HG03521 (cell line): ENCODE measurements around the gene C4orf51.
"Not testable (repeated sequence)": the region's sequence is repeated elsewhere in the genome, so short reads cannot be mapped to it uniquely, and the experiment has no call there.

Source experiments
- ATAC-seq: cut with Tn5 transposase; IDR thresholded peaks from one replicate; pipeline ENCODE4 v1.9.1; 2021; ENCODE audit warnings: mild to moderate bottlenecking, moderate library complexity; ENCODE audit not compliant: unreplicated experiment

The C4orf51 gene

DNA sequence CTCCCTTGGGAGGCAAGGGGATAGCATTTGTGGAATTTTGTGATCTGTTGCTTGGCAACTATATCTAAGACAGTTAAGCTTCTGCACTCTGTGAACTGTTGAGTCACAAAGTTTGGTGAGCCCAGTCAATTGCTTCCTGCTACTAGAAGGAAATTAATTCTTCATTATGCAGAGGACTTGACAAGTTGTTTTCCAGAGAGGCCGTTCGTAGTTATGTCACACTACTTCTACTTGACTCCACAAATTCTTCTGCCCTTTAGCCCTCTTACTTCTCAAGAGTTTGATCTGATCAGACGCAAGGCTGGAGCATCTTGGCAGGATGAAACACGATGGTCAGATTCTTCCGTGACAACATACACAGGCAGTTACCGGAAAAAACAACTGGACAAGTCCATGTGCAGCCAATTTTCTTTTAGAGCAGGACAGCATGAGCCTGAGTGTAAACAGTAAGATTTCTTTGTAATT lies at the start of gene C4orf51:
C4orf51 (plus strand) TSS at position 156 of the 465 bp plus-strand sequence; CDS start at position 214, 58 bp downstream.
- no peak for ATAC-seq

DNA sequence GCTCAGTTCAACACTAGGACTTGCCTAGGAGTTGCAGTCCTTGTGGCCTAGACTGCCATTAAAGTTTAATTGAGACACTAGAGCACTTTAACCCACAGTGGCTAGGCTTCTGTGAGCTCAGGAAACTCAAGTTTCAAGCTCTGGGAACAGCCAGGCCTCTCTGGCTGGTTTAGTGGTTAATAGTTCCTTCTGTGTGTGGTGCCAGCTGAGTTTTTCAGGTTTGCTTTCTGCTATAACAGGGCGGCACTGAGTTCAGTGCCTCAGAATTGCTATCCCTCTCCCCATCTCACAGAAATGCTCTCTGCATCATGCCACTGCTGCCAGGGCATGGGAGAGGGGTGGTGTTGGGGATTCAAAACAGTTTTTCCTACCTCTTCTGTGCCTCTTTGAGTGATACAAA lies 44.8 kb upstream of the C4orf51 start:
- no peak for ATAC-seq

DNA sequence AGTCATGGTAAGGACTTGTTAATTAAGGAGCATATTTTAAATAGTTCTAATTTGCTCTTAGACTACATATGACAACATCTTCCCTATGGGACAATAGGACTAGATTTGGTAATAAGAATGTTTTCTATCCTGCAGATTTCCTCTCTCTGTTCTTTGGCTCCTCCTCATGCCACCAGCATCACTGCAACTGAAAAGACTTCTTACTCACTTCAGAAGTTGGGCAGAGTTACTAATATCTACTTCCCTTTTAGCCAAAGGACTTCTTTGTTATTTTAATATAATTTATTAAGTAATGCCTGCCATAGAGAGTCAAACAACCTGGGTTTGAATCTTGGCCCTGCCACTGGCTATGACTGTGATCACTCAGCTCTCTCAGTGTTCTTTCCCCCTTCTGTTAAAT lies 44.3 kb upstream of the C4orf51 start:
- no peak for ATAC-seq

DNA sequence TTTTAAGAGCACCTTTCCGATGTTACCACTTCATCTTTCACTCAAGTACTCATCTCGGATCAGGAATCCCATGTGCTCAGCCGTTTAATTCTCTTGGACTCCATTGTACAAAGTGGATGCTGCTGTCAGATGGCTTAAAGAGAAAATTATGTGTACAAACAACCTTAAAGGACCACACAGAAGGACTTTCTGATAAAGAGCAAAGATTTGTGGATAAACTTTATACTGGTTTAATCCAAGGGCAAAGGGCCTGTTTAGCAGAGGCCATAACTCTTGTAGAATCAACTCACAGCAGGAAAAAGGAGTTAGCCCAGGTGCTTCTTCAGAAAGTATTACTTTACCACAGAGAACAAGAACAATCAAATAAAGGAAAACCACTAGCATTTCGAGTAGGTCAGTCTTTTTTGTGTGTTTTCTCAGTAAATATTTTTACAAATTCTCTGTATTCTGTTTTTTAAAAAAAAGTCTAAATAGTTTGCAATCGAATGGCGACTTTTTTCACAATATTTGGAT lies 40.7 kb upstream of the C4orf51 start:
- ATAC-seq, result no peak

DNA sequence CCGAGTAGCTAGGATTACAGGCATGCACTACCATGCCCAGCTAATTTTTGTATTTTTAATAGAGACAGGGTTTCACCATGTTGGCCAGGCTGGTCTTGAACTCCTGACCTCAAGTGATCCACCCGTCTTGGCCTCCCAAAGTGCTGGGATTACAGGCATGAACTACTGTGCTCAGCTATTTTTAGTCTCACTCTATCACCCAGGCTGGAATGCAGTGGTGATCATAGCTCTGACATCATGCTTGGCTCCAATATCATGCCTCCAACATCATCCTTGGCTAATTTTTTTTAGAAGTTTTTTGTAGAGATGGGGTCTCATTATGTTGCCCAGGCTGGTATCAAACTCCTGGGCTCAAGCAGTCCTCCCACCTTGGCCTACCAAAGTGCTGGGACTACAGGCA lies 39.7 kb upstream of the C4orf51 start:
- ATAC-seq, result not testable (repeated sequence)

DNA sequence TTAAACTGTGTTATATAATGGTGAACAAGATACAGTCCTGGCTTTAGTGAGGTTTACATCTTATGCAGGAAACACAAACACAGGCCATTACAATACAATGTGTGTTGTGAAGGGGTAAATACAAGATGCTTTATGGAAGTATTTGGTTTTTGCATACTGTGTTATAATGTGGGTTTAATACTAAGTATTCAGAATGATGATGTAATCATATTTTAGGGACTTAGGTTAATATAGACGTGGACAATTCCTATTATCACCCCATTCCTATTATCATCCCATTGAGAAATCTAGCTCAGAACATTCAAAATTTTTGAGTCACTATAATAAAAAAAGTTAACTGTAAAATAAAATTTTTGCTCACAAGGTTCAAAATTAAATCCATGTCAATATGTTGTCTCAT lies 36.7 kb upstream of the C4orf51 start:
- no peak for ATAC-seq

DNA sequence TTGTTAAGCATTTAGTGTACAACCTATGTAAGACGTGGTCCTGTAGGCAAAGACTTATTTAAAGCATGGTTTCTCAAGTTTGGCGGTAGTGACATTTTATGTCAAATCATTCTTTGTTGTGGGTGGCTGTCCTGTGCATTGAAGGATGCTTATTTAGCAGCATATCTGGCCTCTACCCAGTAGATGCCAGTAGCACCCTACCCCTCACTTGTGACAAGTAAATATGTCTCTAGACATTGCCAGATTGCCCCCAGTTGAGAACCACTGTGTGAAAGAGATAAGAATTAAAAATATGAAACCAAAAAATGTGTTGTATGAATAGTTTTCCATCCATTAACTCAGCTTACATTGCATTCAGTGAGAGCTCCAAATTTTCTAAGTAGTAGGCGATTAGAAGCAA lies 35.2 kb upstream of the C4orf51 start:
- no peak for ATAC-seq

DNA sequence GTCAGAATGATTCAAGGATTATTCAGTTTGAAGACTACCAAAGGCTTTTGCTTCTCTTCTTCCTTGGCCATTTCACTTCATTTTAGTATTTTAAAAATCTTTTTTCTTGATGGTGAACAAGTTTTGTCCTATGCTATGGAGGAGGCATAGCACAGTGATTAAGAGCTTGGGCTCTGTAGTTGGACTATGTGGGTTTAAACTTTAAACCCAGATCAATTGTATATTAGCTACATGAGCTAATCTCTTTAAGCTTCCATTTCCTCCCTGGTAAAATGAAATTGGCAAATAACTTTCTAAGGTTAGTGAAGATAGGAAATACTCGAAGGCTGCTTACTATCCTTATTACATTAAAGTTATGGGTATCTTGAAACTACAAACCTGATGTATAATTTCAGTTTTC lies 23.8 kb upstream of the C4orf51 start:
- no peak for ATAC-seq

DNA sequence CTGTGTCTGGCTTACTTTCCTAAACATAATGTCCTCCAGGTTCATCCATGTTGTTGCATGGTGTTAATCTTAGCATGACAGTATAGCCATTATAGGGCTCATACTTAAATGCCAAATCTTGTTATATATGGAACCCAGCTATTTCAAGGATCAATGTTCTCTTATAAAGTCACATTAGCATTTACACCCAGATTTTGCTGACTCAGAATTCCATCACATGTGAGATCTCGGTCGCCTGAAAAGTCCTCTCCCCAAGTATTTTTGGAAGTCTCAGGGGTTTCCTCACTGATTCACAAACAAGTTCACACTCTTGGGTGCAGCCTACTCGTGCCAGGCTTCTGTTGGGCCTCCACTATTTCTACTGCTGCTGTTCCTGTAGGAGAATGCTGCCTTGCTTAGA lies 19.9 kb upstream of the C4orf51 start:
- ATAC-seq, result no peak

DNA sequence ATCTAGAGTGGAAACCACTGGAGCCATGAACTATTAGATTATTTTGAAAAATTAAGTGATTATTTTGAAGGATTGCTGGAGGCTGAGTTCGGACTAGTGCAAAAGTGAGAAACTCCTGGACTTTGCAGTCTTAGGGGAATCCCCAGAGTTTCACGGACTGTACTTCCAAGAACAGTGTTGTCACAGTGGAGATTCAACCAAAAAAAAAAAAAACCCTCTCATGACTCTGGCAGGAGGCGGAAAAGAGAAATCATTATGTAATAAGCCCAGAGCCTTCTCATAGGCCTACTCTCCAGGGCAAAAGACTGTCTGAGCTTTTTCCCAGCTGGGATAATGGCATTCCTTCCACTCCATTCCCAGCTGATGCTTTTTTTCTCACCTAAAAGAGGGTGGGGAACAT lies 16.8 kb upstream of the C4orf51 start:
- ATAC-seq, result no peak

DNA sequence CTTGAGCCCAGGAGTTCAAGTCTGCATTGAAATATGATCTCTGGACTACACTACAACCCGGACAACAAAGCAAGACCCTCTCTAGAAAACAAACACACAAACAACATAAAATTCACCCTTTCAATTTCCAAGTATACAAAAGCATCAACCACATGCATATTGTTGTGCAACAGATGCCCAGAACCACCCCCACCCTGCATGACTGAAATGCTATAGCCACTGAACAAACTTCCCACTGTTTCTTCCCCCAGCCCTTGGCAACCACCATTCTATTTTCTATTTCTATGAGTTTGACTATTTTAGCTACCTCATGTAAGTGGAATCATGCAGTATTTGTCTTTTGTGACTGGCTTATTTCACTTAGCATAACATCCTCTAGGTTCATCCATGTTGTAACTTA lies 14.2 kb upstream of the C4orf51 start:
- ATAC-seq, result no peak

DNA sequence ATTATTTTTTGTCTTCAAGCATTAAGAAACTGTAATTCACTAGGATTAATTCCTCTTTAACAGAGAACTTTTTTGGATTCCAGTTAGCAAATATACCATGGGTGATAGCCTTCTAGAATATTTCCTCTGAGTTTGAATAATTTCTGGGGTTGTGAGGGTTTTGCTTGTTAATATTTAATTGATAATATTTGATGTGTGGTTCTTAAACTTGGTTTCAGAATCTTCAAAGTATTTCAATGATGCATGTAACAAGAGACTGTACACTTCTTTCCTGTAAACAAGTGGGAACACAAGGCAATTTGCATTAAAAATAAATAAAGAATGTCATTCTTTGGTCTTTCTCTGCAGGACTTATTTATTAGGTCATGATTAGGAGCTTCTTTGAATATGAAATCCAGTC lies 9.5 kb upstream of the C4orf51 start:
- no peak for ATAC-seq

DNA sequence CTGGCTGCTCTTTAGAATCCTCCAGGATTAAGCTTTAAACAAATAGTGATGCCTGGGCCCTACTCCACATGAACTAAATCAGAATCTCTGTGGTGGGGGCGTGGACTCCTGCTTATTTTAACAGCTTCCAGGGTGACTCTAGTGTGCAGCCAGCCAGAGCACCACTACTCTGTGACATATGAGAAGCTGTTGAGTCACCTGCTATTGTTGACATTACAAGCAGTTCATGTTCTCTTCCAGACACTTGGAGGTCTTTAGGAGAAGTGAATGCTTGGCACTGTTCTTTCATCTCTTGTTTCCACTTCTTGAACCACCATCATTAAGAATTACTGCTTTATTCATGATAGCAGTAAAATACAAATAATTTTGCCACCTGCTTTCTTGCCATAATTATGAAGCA lies 426 bp upstream of the C4orf51 start:
- no peak for ATAC-seq

DNA sequence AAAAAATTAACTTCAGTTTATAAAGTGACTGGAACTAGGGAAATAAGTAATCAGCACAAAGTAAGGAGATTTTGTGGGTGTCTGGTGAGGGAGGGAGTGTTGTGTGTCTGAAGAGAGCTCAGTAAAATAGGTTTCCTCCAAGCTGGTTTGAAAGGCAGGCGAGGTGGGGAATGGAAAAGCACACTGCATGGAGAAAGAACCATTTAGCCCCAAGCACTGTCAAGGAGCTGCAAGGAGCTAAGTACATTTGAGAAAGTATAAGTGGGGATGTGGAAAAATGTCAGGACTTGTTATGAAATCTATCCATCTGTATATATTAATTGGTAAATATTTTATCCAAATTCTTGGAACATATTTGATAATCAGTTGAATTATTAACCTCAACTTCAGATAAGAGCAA lies 956 bp downstream of the C4orf51 start:
- no peak for ATAC-seq

DNA sequence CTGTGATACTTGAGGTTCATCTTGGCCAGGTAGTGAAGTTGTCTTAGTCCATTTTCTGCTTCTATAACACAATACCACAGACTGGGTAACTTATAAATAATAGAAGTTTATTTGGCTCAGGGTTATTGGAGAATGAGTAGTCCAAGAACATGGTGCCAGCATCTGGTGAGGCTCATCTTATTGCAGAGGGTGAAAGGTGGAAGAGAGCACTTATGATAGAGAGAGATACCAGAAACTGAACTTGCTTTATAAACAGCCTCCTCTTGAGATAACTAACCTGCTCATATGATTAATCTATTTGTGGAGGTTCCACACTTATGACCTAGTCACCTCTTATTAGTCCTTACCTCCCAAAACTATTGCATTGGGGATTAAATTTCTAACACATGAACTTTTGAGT lies 1.6 kb downstream of the C4orf51 start:
- no peak for ATAC-seq

DNA sequence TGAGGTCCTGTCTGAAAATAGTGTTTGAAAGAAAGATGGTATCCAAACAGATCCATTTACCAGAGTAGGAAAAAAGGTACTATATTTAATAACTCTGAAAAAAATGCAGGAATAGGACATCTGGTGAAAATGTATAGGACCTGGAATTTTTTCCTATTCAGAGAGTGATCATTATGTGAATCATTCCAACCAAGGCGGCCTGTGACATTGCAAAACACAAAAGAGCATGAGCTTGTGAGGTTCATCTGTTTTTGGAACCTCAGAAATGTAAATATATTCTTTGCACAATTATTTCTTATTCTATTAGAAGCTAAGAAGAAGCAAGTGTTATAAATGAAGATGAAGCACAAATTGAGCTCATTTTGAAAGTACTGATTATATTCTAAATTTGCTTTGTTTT lies 2.0 kb downstream of the C4orf51 start:
- no peak for ATAC-seq

DNA sequence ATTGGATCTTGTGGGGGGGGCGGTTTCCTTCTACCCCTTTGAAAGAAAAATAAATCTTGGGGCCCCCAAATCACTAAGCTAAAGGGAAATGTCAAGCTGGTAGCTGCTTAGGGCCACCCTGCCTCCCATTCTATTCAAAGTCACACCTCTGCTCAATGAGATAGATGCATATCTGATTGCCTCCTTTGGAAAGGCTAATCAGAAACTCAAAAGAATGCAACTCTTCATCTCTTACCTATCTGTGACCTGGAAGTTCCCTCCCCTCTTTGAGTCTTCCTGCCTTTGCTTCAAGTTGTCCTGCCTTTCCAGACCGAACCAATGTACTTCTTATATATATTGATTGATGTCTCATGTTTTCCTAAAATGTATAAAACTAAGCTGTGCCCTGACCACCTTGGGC lies 7.0 kb downstream of the C4orf51 start:
- no peak for ATAC-seq

DNA sequence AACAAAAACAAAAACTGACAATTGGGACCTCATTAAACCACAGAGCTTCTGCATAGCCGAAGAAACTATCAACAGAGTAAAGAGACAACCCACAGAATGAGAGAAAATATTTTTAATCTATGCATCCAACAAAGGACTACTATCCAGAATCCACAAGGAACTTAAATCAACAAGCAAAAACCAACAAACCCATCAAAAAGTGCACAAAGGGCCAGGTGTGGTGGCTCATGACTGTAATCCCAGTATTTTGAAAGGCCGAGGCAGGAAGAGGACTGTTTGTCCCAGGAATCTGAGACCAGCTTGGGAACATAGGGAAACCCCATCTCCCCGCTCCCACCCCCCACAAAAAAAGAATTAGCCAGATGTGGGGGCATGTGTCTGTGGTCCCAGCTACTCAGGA lies 10.7 kb downstream of the C4orf51 start:
- no peak for ATAC-seq

DNA sequence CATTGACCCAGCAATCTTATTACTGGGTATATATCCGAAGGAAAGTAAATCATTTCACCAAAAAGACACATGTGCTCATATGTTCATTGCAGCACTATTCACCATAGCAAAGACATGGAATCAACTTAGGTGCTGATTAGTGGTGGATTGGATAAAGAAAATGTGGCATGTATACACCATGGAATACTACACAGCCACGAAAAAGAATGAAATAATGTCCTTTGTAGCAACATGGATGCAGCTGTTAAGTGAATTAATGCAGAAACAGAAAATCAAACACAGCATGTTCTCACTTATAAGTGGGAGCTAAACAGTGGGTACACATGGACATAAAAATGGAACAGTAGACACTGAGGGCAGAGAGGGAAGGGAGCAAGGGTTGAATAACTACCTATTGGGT lies 11.5 kb downstream of the C4orf51 start:
- not testable (repeated sequence) for ATAC-seq

DNA sequence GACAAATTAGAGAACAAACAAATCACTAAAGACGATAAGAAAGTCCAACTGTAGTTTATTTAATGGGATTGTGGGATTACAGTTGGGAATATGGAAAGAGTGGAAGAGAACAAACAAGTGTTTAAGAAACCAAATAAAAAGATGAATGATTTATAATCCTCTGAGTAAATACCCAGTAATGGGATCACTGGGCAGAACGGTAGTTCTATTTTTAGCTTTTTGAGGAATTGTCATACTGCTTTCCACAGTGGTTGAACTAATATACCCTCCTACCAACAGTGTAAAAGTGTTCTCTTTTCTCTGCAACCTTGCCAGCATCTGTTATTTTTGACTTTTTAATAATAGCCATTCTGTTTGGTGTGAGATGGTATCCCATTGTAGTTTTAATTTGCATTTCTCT lies 15.0 kb downstream of the C4orf51 start:
- ATAC-seq, result no peak

DNA sequence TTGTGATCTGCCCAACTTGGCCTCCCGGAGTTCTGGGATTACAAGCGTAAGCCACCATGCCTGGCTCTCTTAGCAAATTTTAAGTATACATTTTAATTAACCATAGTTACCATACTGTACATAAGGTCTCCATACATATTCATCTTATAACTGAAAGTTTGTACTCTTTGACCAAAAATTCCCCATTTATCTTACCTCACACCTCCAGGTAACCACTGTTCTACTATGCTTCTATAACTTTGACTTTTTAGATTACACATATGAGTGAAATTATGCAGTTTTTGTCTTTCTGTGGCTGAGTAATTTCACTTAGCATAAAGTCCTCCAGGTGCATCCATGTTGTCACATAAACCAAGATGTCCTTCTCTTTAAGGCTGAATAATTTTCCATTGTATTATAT lies 17.4 kb downstream of the C4orf51 start:
- no peak for ATAC-seq

DNA sequence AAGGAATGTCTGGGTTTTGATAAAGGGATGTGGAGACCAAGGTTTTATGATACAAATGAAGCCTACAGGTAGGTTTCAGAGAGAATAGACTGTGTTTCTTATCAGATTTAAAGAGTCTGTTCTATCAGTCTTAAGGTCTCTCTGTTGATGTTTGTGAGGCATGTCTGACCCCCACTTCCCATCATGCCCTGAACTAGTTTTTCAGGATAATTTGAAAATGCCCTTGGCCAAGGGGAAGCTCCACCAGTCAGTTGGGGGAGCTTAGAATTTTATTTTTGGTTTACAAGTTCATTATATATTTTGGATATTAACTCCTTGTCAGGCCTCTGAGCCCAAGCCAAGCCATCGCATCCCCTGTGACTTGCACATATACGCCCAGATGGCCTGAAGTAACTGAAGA lies 18.6 kb downstream of the C4orf51 start:
- ATAC-seq, result no peak

DNA sequence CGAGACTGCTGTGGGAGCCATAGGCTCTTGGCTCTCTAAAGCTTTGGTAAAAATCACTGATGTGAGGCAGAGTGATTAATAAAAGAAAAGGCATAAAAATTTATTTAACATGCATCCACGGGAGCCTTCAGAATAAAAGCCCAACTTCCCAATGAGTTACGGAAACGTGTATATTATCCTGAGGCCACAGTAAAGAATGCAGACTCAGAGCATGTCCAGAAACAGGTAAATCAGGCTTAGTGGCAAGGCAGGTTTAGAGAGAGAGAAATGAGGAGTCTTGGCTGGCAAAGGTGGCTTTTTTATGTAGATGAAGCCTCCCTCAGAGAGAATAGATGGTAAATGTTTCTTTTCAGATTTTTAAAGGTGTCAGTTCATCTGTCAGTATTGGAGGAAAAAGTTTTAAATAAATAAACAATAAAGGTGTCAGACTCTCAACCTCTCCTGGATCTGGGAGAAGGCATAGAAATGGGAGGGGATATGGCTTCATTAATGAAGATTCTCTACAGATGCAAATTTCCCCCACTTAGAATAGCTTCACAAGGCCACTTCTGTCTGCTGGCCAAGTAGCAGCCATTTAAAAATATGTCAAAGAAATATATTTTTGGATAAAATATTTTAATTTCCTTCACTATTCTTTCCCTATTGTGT lies 24.0 kb downstream of the C4orf51 start:
- ATAC-seq, result no peak
